GM18519 (cell line): Measurements from ENCODE around the gene ZNF436.
"Not testable (repeated sequence)": the region's sequence is repeated elsewhere in the genome, so short reads cannot be mapped to it uniquely, and the experiment has no call there.

ENCODE experiments used
- ATAC-seq: cut with Tn5 transposase; IDR thresholded peaks from one replicate; pipeline ENCODE4 v1.9.1; 2021; ENCODE audit warnings: mild to moderate bottlenecking, moderate library complexity; ENCODE audit not compliant: unreplicated experiment, low FRiP score

Gene ZNF436

GRCh38 chr1:23393706-23394105 is 24.1 kb upstream of the ZNF436 start:
- ATAC-seq, result no peak

- no peak for ATAC-seq
Measured at GRCh38 chr1:23392125-23392855, 22.7 kb upstream of the ZNF436 start.

- ATAC-seq, result no peak
Measured at GRCh38 chr1:23389837-23390321, 20.2 kb upstream of the ZNF436 start.

- ATAC-seq, result no peak
Measured at GRCh38 chr1:23387494-23387893, 17.9 kb upstream of the ZNF436 start.

GRCh38 chr1:23385119-23385621 is 15.5 kb upstream of the ZNF436 start:
- ATAC-seq, result no peak

- no peak for ATAC-seq
Measured at GRCh38 chr1:23384312-23385058, 14.8 kb upstream of the ZNF436 start.

- no peak for ATAC-seq
Measured at GRCh38 chr1:23383577-23384311, 14.1 kb upstream of the ZNF436 start.

GRCh38 chr1:23381233-23381885 is 11.7 kb upstream of the ZNF436 start:
- ATAC-seq, result no peak

- ATAC-seq, result no peak
Measured at GRCh38 chr1:23380719-23381118, 11.1 kb upstream of the ZNF436 start.

- ATAC-seq, result not testable (repeated sequence)
Measured at GRCh38 chr1:23380236-23380635, 10.6 kb upstream of the ZNF436 start.

GRCh38 chr1:23376890-23377811 is 7.5 kb upstream of the ZNF436 start:
- no peak for ATAC-seq

- ATAC-seq, result not testable (repeated sequence)
Measured at GRCh38 chr1:23374079-23374735, 4.6 kb upstream of the ZNF436 start.

- ATAC-seq, result no peak
Measured at GRCh38 chr1:23371987-23372880, 2.6 kb upstream of the ZNF436 start.

GRCh38 chr1:23370709-23371584 is 1.3 kb upstream of the ZNF436 start:
- no peak for ATAC-seq

GRCh38 chr1:23370330-23370708 is 683 bp upstream of the ZNF436 start:
- ATAC-seq, result no peak

- ATAC-seq, result peak; percentile 44
Measured at GRCh38 chr1:23368562-23369334, 888 bp downstream of the ZNF436 start.
